HPDE6-E6E7 (cell line): ENCODE data around the gene SEPHS1.
"Not testable (repeated sequence)": the region's sequence is repeated elsewhere in the genome, so short reads cannot be mapped to it uniquely, and the experiment has no call there.

ENCODE experiments used
- DNase-seq: peaks from one replicate; pipeline ENCODE4 v3.0.0; 2011; ENCODE audit warnings: missing footprints; ENCODE audit errors: extremely low spot score

The SEPHS1 gene, protein sequence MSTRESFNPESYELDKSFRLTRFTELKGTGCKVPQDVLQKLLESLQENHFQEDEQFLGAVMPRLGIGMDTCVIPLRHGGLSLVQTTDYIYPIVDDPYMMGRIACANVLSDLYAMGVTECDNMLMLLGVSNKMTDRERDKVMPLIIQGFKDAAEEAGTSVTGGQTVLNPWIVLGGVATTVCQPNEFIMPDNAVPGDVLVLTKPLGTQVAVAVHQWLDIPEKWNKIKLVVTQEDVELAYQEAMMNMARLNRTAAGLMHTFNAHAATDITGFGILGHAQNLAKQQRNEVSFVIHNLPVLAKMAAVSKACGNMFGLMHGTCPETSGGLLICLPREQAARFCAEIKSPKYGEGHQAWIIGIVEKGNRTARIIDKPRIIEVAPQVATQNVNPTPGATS

DNA sequence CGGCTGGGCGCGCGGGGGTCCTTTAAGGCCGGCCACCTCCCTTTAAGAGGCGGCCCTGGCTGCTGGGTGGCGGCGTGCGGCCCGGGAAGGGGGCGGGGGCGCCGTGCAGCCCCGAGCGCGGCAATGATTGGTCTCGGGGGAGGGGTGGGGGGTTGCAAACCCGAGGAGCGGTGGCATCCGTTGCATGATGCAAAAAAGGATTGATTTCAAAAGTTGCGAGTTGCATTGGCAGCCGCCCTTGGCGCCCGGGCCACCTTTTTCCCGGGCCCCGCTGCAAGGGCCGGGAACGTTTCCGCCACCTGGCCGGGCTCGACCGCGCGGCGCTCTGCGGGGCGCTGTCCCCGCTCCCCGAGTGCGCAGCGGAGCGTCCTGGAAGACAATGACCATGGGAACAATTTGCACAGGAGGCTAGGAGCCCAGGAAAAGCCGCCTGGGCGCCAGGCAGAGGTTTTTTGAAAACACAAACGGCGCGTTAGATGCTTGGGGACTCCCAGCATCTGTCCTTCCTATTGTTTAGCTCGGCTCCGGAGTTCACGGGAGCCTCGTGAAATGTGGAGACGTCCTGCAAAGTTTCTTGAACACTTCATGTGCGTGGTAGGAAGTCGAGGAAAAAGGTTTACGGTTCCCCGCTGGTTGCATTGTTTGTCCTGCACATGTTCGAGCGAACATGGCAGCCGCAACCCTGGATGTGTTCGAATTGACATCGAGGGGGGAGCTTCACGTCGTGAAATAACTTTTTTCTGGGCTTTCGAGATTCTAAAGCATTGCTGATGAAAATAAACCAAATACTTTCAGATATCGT, at the start of gene SEPHS1:
SEPHS1 (minus strand) TSS at position 78 of the 802 bp plus-strand sequence. CDS start 3,343 bp downstream, outside the sequence.
- no peak for DNase-seq

DNA sequence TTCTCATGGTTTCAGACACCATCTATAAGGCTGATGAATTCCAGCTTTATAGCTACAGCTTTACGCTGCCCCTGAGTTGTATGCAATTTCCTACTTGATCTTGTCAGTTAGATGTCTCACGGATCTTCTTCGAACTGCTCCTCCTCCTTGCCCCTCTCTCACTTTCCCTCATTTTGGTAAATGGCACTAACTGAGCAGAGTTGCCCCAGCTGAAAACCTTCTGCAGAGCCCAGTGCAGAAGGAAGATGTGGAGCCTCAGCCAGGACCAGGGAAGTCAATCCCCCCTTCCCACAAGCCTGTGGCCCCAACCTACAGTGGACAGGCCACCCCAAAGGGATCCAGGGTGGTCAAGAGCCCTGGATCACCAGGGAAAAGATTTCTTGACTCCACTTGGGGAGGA, 49.0 kb upstream of the SEPHS1 start:
- no peak for DNase-seq

DNA sequence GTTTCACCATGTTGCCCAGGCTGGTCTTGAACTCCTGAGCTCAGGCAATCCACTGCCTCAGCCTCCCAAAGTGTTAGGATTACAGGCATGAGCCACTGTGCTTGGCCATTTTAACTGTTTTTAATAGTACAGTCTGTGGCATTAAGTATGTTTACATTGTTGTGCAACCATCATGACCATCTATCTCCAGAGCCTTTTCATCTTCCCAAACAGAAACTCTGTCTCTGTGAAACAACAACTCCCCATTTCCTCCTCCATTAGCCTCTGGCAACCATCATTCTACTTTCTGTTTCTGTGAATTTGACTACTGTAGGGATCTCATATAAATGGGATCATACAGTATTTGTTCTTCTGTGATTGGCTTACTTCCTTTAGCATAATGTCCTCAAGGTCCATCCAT, 48.3 kb upstream of the SEPHS1 start:
- no peak for DNase-seq

DNA sequence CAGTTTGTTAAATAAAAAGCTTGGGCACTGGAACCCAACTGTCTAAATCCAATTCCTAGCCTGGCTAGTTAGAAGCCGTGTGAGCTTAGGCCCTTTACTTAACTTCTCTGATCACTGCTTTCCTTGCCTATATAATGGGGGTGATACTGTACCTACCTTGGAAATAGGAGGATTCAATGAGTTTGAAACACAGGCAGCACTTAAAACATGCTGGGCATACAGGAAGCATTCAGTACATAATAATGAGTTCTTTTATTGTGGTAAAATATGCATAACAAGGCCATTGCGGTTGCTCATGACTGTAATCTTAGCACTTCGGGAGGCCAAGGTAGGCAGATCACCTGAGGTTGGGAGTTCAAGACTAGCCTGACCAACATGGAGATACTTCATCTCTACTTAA, 47.4 kb upstream of the SEPHS1 start:
- no peak for DNase-seq

DNA sequence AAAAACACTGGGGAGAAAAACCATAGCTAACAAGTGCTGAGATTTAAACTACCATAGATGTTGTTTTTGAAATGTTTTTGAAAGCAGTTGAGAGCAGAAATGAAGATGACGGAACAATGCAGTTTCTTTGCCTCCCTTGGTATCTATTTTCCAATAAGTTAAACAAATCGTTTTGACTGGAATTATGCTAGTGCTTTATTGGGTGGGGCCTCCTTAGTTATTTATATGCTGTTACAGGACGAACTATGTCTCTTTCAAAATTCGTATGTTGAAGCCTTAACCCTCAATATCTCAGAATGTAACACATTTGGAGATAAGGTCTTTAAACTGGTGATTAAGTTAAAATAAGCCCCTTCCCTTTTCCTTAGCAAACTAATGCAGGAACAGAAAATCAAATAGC, 45.5 kb upstream of the SEPHS1 start:
- DNase-seq, result no peak

DNA sequence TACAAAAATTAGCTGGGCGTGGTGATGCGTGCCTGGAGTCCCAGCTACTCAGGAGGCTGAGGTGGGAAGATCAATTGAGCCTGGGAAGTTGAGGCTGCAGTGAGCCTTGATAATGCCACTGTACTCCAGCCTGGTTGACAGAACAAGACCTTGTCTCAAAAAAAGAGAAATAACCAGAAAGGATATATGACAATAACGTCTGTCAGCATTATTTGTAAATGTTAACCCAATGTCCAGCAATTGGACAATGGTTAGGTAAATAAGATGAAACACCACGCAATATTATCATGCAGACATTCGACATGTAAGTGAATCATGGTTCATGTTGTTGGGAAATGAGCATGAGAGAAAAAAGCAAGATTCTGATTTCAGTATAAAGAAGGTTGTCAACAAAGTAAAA, 44.6 kb upstream of the SEPHS1 start:
- no peak for DNase-seq

DNA sequence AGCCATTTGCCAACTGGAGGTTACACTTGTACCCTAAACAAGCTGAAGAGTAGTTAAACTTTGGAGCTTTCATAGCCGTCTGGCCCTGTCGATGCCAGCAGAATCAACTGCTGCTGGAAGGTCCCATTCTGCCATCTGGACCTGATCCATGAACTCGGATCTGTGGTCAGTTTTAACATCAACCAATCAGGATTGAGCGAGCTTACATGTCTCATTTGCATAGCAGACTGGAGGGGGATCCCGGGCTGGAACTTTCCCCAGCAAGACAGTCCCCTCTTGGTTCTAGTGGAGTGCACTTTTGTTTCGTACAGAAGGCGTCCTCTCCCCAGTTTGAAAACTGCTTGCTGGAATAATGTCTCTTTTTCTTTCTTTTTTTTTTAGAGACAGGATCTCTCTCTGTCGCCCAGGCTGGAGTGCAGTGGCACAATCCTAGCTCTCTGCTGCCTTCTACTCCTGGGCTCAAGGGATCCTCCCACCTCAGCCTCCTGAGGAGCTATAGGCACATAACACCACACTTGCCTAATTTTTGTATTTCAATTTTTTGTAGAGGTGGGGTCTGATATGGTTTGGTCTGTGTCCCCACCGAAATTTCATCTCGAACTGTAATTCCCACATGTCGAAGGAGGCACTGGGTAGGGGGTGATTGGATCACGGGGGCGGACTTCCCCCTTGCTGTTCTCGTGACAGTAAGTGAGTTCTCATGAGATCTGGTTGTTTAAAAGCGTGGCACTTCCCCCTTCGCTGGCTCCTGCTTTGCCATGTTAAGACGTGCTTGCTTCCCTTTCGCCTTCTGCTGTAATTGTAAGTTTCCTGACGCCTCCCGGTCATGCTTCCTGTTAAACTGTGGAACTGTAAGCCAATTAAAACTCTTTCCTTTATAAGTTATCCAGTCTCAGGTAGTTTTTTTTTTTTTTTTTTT, 42.8 kb upstream of the SEPHS1 start:
- no peak for DNase-seq

DNA sequence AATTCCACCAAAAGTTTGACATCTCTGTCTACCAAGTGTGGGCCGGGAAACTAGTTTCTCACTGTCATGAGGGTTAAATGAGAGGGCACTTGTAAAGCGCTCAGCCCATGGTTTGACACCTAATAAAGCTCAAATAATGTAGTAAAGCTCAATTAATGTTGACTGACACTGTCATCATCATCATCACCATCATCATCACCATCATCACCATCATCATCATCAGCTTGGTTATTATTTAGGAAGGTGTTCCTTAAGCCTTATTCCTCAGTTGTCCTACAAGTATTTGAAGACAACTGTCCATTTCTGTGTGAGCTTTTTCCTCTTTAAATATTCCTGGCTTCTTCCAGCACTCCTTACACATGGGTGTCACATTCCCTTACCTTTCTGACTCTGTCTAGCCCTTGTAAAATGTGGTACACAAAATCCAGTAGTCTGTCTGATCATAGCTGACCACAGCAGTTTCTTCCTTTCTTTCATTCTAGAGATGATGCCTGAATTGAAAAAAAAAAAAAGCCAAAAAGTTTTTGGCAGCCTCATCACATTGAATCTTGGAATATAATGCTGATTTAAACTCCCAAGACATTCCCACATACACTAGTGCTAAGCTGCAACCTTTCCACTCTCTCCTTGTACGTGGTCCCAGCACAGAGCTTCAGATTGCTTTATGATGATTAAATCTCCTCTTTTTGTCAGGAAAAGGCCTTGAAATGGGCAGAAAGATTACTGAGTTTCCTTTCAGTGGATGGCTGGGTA, 40.6 kb upstream of the SEPHS1 start:
- DNase-seq, result no peak

DNA sequence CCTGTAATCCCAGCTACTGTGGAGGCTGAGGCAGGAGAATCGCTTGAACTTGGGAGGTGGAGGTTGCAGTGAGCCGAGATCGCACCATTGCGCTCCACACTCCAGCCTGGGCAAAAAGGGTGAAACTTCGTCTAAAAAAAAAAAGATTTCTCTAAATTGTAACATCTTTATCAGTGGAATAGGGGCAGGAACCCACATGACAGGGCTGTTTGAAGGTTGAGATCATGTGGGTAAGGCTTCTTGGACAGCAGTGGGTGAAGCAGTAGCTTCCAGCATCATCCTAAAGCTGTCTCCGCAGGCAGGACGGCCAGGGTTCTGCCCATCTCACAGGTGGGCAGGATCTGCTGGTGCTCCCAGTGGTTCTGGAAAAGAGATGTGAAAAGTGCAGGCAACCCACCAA, 37.9 kb upstream of the SEPHS1 start:
- no peak for DNase-seq

DNA sequence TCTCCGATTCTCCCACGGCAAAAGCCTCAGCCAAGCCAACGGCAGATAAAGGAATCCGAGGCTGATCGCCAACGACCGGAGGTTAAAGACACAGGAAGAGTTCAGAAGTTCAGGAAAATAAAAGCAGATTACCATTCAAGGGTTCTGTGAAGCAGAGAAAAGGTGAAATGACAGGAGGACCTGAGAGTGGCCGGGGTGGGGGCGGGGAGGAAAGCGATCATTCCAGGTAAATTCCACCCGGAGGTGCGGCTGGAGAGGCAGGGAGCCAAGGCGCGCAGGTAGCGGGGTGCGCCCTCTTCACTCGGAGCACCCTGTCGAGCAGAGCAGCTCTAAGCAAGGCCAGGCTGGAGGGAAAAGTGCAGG, 35.3 kb upstream of the SEPHS1 start:
- no peak for DNase-seq

DNA sequence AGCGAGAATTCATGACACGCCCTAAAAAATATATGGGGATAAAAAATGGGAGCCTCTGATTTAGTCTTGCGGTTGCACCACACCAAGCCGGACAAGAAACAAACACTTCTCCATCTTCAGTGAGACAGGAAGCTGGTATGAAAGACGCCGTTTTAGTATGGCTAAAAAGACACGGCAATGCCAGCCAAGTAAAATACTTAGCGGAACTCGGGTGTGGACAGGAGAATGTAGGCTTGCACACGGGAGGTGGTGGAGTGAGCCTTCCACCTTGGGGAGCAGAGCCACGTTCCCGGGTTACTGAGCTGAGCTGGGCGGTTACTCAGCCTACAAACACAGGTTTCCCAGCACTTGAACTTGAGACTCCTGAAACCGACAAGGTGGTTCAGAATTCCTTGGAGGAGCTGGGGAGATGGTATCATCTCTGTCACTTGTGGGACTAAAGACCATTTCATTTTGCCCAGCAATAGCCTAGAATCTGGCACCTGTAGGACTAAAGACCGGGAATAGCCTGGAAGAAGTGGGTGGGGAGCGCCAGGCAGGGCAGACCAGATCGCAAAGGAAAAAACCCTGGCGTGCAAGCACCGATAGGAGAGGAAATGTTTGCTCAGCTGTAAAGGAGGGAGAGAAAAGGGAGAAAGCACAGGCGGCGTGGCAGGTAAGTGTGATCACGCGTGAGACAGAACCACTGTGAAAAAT, 34.8 kb upstream of the SEPHS1 start:
- DNase-seq, result no peak

DNA sequence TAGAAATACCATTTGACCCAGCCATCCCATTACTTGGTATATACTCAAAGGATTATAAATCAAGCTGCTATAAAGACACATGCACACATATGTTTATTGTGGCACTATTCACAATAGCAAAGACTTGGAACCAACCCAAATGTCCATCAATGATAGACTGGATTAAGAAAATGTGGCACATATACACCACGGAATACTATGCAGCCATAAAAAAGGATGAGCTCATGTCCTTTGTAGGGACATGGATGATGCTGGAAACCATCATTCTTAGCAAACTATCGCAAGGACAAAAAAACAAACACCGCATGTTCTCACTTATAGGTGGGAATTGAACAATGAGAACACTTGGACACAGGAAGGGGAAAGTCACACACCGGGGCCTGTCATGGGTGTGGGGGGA, 31.0 kb upstream of the SEPHS1 start:
- not testable (repeated sequence) for DNase-seq

DNA sequence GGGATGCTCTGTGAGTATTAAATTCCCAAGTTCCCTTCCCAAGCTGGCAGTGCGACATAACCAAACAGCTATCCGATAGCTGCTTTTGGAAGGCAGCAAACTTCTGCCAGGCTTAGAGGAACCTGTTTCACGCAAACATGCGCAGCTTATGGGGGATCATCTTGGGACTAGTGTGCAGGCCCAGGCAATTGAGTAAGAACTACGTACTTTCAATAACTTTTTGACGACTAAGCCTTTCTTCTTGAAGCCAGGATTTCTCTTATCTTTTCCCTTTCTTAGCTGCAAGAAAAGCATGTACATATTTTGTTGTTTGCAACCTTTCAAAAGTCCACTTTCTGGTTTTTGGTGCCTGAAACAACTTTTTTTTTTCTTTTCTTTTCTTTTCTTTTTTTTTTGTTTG, 28.7 kb upstream of the SEPHS1 start:
- no peak for DNase-seq

DNA sequence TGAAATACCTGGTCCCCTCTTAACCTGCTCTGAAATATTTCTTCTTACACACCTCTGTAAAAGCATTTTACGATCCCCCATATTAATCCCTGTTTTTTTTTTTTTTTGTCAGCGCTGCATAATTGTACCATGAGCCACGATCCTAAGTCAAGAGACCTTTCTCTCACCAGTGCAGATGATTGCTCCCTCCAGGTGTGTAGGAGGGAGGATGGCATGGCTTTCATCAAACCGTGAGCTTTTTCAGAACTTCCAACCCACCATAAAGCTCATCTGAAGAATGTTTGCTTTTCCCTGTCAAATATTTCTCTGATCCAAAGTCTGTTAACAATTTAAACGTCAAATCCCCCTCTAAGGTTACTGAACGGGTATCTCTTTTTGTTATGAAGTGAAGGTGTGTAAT, 28.2 kb upstream of the SEPHS1 start:
- DNase-seq, result no peak

DNA sequence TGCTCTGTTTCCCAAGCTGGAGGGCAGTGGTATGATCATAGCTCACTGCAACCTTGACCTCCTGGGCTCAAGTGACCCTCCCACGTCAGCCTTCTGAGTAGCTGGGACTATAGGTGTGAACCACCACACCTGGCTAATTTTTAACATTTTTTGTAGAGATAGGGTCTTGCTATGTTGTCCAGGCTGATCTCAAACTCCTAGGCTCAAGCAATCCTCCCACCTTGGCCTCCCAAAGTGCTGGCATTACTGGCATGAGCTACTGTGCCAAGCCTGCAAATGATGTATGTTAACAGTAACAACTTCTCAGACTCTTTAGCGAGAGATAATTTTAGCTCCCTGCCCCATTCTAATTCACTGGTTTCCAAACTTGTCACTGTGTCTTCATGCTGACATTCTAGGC, 27.7 kb upstream of the SEPHS1 start:
- no peak for DNase-seq

DNA sequence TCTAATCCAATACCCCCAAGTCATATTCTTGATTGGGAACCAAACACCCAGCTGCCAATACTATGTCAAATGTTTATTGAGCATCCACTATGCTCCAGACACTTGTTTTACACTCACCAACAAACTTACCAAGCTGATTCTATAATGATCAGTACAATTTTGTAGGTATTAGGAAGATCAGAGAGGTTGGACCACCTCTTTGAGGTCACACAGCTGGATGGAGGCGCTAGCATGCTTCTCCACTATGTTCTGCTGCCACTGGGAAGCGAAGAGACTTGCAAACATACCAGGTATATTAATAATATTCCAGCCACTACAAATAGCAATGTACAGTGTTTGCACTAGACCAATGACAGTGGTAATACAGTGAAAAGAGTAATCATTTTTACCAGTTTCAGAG, 25.6 kb upstream of the SEPHS1 start:
- DNase-seq, result no peak

DNA sequence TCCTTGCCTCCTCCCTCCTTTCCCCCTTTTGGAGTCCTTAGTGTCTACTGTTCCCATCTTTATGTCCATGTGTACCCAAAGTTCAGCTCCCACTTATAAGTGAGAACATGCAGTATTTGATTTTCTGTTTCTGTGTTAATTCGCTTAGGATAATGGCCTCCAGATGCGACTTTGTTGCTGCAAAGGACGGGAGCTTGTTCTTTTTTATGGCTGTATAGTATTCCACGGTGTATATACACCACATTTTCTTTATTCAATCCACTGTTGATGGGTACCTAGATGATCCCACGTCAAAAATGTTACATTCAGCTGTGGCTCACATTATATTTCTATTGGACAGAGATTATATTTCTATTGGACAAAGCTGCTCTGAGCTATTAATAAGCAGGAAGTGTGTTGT, 24.4 kb upstream of the SEPHS1 start:
- DNase-seq, result no peak

DNA sequence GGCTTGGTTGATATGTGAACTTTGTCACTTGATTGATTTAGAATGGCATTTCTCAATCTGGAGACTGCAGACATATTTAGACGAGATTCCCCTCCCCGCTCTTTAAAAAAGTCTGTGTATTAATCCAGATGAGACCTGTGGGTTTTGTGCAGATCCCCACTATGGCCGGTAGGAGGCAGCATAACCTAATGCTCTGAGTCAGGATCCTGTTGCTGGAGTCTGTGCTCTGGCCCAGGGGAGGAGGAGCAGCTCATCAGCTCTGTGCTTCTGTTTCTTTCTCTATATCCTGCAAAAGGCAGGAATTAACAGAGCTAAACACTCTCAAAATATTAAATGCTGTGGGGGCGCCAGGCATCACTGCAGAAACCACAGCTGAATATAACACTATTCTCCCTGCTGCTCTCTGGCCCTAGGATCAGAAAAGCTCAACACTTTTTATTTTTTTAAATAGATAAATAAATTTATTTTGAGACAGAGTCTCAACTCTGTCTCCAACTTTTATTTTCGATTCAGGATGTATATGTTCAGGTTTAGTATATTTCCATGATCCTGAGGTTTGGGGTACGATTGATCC, 23.9 kb upstream of the SEPHS1 start:
- DNase-seq, result no peak

DNA sequence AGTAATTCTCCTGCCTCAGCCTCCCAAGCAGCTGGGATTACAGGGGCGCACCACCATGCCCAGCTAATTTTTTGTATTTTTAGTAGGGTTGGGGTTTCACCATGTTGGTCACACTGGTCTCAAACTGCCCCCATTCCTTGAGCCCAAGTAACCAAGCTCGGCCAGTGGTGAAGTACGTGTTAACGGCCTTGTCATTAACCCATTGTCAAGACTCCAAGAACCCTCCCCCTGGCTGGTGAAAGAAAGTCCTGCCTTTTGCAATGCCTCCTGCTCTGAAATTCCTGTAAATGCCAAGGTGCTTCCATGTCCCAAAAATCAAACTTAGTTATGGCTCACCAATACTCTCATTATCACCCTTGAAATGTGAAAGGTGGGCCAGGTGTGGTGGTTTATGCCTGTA, 18.8 kb upstream of the SEPHS1 start:
- no peak for DNase-seq

DNA sequence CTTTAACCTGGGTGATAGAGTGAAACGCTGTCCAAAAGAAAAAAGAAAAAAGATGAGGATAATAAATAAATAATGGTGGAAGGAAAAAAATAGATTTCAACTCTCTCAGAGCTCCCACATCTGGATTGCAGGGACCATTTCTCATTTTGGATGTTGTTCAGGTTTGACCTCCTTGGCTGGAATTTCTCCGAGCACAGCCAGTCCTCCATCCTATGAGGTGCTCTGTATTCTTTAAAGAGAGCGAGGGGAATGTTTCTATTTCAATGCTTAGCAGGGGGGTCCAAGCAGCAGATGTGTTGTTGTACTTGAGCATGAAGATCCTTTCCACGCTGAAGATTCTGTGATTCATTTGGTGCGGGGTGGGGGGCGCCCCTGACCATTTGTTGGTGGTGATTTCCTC, 17.7 kb upstream of the SEPHS1 start:
- DNase-seq, result no peak

DNA sequence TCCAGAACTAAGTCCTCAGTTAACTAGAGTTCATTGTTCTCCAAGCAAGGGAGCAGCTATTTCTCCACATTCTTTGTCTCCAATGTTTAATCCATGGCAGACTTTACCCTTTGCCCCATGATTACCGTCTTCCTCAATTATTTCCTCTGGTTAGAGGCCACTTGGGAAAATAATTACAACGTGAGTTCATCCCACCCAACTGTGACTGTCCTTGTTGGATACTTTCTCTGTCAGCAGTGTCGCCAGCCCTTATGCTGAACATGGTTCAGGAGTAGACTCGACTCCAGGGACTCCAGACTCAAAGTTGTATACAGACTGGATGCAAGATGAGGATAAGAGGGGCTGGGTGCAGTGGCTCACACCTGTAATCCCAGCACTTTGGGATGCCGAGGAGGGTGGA, 17.1 kb upstream of the SEPHS1 start:
- no peak for DNase-seq
